Psoas muscle (tissue), 8 donors: ENCODE data around the gene LIN52. TPM values are rescaled to one million over a fixed set of nuclear protein-coding genes. Genes with fewer than 3 reads are reported as not detected.

Experiments
- ATAC-seq, 4 donors: fragments of 200-7000 bp; cut with Tn5 transposase; one replicate each; pipeline ENCODE4 v1.9.1; 2020; ENCODE audit warnings: moderate library complexity in 3 of 4, mild to moderate bottlenecking in 2 of 4
- DNase-seq, 2 donors: peaks; one replicate each; pipeline ENCODE4 v3.0.0-alpha.2; 2020
- H3K27ac ChIP-seq: fragments of 200-600 bp; one replicate; pipeline ENCODE4 v1.8.0; 2022
- H3K27me3 ChIP-seq, 3 donors: fragments of 200-600 bp in 1 of 3; one replicate each; pipeline versions ENCODE4 v1.6.1 to v1.8.0; 2013 to 2022; ENCODE audit warnings: low read length in 2 of 3, mild to moderate bottlenecking in 2 of 3, moderate library complexity in 1 of 3; ENCODE audit not compliant: insufficient read depth in 3 of 3
- H3K36me3 ChIP-seq, 2 donors: fragments of 200-600 bp in 1 of 2; one replicate each; pipeline versions ENCODE4 v1.6.1 to v1.8.0; 2013 to 2022; ENCODE audit warnings: low read depth in 1 of 2, mild to moderate bottlenecking in 1 of 2, moderate library complexity in 1 of 2; ENCODE audit not compliant: insufficient read depth in 1 of 2
- H3K4me1 ChIP-seq: fragments of 200-600 bp; one replicate; pipeline ENCODE4 v1.8.0; 2022
- H3K4me3 ChIP-seq: fragments of 200-600 bp; one replicate; pipeline ENCODE4 v1.8.0; 2022; ENCODE audit warnings: mild to moderate bottlenecking
- H3K9me3 ChIP-seq: fragments of 200-600 bp; one replicate; pipeline ENCODE4 v1.8.0; 2022
- CTCF ChIP-seq: fragments of 200-600 bp; IDR thresholded peaks from one replicate; pipeline ENCODE4 v1.8.0; 2022; ENCODE audit warnings: antibody characterized with exemption
- WGBS, 3 donors: extraction: QIAGEN DNeasy Blood & Tissue Kit; methylation state at CpG; one replicate each; pipeline versions ENCODE4 v1.1.6 to v1.1.7; 2013; 5-methylcytosine and 5-hydroxymethylcytosine counted together
- intact Hi-C, 2 donors: fragments of 100-400 bp; cut with DNase I; formaldehyde crosslinking; loops; one replicate each; pipeline versions ENCODE4 v1.11.0 to v1.14.2; 2022
- polyA plus RNA-seq, 3 donors: library from polyadenylated mRNA; stranded (reverse); fragments of 200-250 nt; gene quantifications; one replicate each; pipeline ENCODE4 v1.2.3, GENCODE V29; 2013
- total RNA-seq, 4 donors: library from RNA; stranded (reverse); fragmentation: NEBNext Ultra II Directional in 2 of 4; extraction: Animal tissue kit (Norgen Biotek cat#: 25700) in 2 of 4; gene quantifications; one replicate each; pipeline versions ENCODE4 v1.2.1 to v1.2.4, GENCODE V29; 2021 to 2023
- donor health status: healthy with polysubstance abuse.
- donor health status: DM: no; HTN: no; CAD: no; lungs with moderate emphysema.
- donor health status: Bipolar disorder and iron deficiency.
- donor health status: healthy.
- donor health status: DM: yes; HTN: yes; CAD: no.
- donor health status: DM: no; HTN: no; CAD: no.
- donor health status: DM: no; HTN: no; CAD: no.
- donor health status: DM: yes; HTN: yes; CAD: no.

Gene LIN52
- total and polyA plus RNA-seq, 7 donors = 1.7 to 8.6 (median 3.5) TPM

DNA sequence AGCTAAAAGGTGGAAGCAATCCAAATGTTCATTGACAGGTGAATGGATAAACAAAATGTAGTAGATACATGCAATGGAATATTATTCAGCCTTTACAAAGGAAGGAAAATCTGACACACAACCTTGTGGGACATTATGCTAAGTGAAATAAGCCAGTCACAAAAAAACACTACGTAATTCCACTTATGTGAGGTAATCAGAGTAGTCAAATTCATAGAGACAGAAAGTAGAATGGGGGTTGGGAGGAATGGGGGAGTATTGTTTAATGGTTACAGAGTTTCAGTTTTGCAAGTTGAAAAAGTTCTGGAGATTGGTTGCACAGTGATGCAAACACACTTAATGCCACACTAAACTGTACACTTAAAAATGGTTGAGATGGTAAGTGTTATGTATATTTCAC lies 62.8 kb downstream of the LIN52 start:
- H3K27ac ChIP-seq = no peak overlapping the region
- H3K27me3 ChIP-seq = no peaks in the 10 kb centered on the region
- no peak overlapping the region for H3K4me3 ChIP-seq
- no peak for DNase-seq
- no peaks in the 10 kb centered on the region for H3K9me3 ChIP-seq
- intact Hi-C loops = no loop called here
- TF ChIP-seq CTCF = no peak
- no peak for ATAC-seq
- WGBS, 3 donors = 97 to 98% (median 97%) methylated on average over 1 of the region's 1 CpG
- no peaks in the 10 kb centered on the region for H3K36me3 ChIP-seq
- H3K4me1 ChIP-seq = no peaks in the 10 kb centered on the region

GRCh38 chr14:74148705-74149104 lies 63.9 kb downstream of the LIN52 start:
- no peaks in the 10 kb centered on the region for H3K4me1 ChIP-seq
- intact Hi-C loops = no loop called here
- H3K9me3 ChIP-seq = no peaks in the 10 kb centered on the region
- H3K27ac ChIP-seq = no peak overlapping the region
- ATAC-seq (no peak), DNase-seq (no peak)
- WGBS, 3 donors = 83 to 98% (median 97%) methylated on average over 2 of the region's 2 CpGs
- H3K4me3 ChIP-seq = no peak overlapping the region
- H3K36me3 ChIP-seq = no peaks in the 10 kb centered on the region
- TF ChIP-seq CTCF = no peak
- no peaks in the 10 kb centered on the region for H3K27me3 ChIP-seq

- H3K4me3 ChIP-seq = no peak overlapping the region
- H3K9me3 ChIP-seq = no peaks in the 10 kb centered on the region
- H3K4me1 ChIP-seq = no peaks in the 10 kb centered on the region
- 68 to 86% (median 77%) methylated on average over 6 of the region's 6 CpGs for WGBS, 3 donors
- no peaks in the 10 kb centered on the region for H3K27me3 ChIP-seq
- no peaks in the 10 kb centered on the region for H3K36me3 ChIP-seq
- H3K27ac ChIP-seq = no peak overlapping the region
- TF ChIP-seq CTCF = no peak
- ATAC-seq (no peak), DNase-seq (no peak)
- intact Hi-C loops = no loop called here
Measured at GRCh38 chr14:74155287-74155686, 70.5 kb downstream of the LIN52 start.

- intact Hi-C loops = no loop called here
- Histone ChIP-seq H3K36me3 (no peaks in the 10 kb centered on the region), H3K4me3 (no peak overlapping the region), H3K27me3 (no peaks in the 10 kb centered on the region), H3K27ac (no peak overlapping the region), H3K4me1 (no peaks in the 10 kb centered on the region), H3K9me3 (no peaks in the 10 kb centered on the region)
- 60 to 75% (median 73%) methylated on average over 1 of the region's 1 CpG for WGBS, 3 donors
- TF ChIP-seq CTCF = no peak
- no peak for ATAC-seq
- DNase-seq = no peak
Measured at GRCh38 chr14:74155749-74156148, 71.0 kb downstream of the LIN52 start.

DNA sequence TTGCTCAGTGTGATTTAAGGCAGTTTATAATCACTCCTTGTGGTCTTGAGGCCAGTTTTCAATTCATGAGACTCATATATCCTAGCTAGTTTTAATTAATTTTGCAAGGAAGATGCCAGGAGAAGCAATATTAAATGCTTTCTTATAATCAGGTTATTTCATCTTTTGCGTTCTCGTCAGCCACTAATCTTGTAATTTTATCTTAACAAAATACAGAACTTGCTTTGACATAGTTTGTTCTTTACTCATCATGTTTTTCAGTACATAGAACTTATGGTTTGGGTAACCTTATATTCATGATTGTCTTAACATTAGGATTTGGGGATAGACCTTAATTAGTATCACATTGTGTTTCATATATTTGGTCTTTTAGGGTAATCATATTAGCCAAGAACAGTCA lies 76.0 kb downstream of the LIN52 start:
- 70 to 100% (median 99%) methylated on average over 2 of the region's 2 CpGs for WGBS, 3 donors
- Histone ChIP-seq H3K27ac (no peak overlapping the region), H3K4me3 (no peak overlapping the region), H3K4me1 (peaks cover 4% of the 10 kb centered on the region), H3K36me3 (no peaks in the 10 kb centered on the region), H3K9me3 (no peaks in the 10 kb centered on the region), H3K27me3 (no peaks in the 10 kb centered on the region)
- no peak for TF ChIP-seq CTCF
- DNase-seq (no peak), ATAC-seq (no peak)
- intact Hi-C loops = no loop called here
